CD4-positive, alpha-beta T cell treated with Interleukin-4 for 1 hour (primary cell): ENCODE data around the gene NOS1.

ENCODE experiments used
- DNase-seq, 2 donors: peaks; one replicate each; pipeline ENCODE4 v3.0.0-alpha.2; 2020 to 2022

Gene NOS1

DNA sequence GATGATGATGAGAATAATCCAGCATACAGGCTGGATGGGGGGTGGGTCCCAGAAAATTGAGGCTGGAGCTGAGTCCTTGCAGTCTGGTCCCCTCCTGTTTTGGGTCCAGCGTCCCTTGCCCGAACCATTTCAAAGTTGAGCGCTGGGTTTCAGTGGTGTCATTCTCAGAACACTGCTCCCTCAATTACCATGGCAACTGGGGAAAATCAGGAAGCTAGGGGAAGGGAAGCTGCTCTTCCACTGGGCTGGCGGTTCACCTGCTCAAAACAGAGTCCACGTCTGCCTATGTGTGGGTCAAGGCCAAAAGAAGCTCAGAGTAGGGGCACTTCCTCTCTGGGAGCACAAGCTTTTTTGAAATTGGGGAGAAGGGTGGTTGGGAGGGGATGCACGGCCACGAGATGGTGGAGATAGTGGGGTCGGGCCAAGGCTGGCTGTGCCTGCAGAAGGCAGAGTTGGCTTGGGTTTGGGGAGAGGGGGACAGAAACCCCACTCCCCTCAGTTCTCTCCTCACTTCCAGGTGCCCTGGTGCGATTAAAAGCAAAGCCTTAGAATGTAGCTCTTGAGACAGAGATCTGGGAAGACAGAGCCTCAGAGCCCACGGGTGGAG lies 1.7 kb upstream of the NOS1 start:
- DNase-seq = no peak

DNA sequence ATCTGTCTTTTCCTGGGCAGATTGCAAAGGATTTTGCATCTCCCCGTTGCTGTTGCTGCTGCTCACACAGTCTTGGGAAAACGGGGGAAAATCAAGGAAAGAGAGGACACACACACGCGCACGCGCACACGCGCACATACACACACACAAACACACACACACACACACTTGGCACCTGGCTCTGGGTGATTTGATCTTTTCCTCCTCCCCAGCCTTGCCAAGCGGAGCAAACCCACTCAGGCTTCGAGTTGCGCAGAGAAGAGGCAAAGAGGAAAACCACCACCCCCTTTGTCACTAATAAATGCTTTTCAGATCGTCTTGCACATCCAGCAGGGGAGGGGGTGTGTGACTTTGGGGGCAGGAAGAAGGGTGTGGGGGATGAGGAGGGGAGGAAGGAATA lies 965 bp upstream of the NOS1 start:
- no peak for DNase-seq

DNA sequence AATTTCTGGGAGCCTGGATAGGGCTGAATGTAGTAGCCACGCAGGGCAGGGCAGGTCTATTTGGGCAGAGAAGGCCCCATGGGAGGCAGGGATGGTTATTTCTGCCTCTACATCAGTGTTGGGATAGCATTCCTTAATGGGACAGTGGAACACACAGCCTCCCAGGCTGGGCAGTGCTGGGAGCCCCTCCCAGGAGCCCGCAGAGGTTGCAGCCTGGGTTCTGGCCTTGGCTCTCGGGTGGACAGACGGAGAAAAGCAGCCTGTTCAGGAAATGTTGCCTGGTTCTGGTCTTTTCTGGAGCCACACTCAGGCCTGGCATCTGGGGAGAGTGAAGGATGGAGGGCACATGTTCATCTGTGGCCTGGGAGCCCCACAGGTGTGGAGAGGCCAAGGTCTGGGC lies 479 bp upstream of the NOS1 start:
- DNase-seq = no peak

DNA sequence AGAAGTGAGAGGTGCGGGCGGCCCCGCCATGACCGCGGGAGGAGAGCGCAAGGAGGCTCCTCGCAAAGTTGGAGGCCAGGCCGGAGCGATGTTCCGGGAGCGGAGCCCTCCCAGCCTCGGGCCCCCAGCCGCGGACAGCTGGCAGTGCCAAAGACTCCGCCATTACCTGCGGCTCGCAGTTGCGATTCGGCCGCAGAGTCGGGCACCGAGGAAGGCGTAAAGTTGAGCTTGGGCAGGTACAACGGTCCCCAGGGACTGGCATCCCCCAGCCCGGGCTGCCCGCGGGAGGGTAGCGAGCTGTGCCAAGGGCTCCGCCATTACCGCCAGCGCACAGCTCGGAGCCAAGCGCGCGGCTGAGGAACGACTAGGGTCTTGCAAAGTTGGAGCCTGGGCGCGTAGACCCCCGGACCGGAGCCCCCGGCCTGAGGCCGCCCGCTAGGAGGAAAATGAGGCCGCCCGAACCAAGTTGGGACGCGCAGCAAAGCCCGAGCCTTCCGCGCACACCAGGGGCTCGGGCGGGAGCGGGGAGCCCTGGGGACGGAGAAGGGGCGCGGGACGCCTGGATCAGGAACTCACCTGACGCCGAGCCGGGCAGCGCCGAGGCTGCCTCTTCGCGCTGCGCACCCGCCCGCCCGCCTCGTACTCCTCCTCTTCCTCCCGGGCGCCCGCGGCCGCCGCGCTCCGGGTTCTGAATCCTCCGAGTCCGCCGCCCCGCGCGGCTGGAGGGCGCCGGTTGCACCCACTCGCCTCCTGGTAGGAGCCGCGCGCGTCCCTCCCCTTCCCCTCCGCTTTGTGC lies 677 bp downstream of the NOS1 start:
- DNase-seq = no peak

GRCh38 chr12:117360222-117360550 lies 1.2 kb downstream of the NOS1 start:
- DNase-seq = no peak

GRCh38 chr12:117359029-117359845 lies 2.2 kb downstream of the NOS1 start:
- no peak for DNase-seq

GRCh38 chr12:117356048-117356447 lies 5.4 kb downstream of the NOS1 start:
- no peak for DNase-seq

GRCh38 chr12:117352883-117353282 lies 8.5 kb downstream of the NOS1 start:
- no peak for DNase-seq

DNA sequence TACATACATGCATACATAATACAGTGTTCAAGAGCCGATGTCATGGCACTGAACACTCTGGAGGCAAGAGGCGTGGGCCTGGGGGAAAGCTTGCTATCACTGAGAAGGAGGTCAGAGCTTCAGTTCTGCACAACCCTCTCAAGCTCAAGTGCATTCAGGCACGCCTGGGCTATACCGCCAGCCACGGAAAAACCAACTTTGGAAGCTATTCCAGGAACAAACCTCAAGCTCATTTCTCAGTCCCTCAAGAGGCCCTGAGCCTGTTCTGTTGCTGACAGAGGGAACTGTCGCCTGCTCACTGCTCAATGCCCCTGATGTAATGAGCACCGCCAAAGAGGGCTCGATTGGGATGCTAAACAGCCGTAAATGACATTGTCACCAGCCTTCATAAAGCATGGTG lies 9.2 kb downstream of the NOS1 start:
- DNase-seq = no peak

- DNase-seq = no peak
Measured at GRCh38 chr12:117350140-117350539, 11.3 kb downstream of the NOS1 start.

DNA sequence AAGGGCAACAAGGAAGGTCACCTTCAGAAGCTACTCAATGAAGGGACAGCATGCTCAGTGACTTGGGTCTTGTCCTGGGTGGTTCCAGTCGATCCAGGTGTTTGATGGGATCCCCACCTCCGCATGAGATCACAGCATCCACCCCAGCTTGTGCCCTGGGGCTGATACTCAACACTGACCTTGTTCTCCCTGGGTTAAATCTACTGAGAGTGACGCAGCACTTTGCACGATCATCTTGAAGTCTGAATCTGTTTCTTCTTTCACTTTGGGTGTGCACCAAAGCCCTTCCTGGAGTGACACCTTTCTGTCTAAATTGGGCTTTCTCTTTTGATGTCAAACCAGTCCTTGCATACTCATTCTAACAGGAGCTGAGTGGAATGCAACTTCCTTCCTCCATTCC lies 13.8 kb downstream of the NOS1 start:
- no peak for DNase-seq

DNA sequence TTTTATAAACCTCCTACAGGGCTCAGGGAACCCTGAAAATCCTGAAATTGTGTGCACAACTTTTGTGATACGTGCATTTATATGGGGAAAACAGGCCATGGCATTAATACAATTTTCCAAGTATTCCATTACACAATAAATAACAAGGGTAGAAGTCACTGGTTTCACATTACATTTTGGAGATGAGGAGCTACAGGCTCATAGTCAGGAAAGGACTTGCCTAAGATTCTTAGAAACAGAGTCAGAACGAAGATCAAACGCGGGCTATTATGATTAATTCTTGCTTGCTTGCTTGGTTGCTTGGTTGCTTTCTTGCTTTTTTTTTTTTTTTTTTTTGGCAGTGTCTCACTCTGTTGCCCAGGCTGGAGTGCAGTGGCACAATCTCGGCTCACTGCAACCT lies 16.7 kb downstream of the NOS1 start:
- no peak for DNase-seq

DNA sequence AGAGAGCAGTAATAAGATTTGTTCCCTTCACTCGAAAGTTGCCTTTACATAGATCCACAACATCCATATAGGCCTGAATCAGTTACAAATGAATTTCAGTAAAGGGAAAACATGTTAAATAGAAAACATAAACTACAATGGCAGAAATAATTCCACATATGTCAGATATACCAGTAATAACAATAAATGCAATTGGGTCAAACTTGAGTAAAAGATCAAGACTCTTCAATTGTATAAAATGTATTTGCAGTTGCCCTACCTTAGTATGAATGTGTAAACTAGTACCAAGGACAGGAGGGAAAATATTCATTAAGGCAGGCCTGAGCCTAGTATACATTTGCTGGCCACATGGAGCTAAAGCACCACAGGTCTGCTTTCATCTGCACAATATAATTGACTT lies 17.6 kb downstream of the NOS1 start:
- no peak for DNase-seq

DNA sequence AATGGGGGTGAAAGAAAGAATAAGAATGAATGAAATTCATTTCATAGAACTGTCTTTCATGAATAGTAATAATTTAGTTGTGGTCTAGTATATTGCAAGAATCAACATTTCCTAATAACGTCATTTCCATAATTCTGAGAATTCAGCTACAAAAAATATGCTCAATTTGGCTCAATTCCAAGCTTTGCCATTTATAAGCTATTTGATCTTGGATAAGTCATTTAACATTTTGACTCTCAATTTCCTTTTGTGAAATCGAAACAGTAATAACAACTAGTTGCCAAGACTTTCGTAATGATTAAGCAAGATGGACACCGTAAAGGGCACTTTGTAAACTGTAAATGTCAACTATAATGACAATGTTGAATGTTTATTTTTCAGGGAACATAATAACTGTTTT lies 18.1 kb downstream of the NOS1 start:
- DNase-seq = no peak

DNA sequence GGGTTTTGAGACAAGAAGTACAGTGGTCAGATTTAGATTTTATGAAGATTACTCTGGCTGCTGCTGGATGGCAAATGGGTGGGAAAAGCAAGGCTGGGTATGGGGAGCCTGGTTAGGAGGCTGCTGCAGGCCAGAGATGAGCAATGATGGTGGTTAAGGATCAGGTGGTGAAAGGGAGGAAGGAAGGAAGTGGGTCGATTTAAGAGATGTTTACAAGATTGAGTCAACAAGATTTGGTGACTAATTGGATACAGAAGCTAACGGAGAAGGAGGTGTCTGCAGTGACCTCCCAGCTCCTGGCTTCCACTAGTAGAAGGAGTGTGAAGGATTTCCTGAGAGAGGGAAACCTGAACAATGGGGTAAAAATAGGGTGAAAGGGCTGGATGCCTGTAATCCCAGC lies 18.7 kb downstream of the NOS1 start:
- no peak for DNase-seq

DNA sequence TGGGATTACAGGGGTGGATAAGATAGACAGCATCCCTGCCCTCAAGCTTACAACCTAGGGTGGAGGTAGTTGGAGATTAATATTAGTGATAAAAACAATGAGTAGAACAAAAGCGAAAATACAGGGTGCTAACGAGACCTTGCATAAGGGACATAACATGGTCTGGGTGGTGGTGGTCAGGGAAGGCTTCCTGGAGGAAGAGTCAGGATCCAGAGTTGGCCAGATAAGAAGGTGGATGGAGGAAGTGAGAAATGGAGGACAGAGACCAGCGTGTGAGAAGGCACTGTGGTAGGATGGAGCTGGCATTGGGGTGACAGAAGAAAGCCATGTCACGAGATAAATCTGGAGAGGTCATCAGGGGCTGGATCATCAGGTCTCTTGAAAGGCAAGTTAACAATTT lies 19.2 kb downstream of the NOS1 start:
- no peak for DNase-seq

DNA sequence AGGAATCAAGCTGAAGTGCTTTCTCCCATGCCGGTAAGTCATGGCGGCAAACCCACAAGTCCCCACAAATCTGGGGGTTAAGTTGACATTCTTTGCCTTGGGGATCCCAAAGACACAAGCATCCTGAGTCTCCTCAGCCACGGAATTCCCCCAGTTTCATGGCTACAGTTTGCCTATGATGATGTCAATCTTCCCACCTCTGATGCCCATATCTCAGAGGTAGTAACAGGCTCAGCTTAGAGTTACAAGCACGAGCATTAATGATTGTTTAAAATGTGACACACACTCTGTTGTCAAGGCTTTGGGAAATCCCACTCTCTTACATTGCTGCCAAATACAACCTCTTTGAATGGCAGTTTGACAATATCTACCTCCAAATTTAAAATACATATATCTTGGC lies 22.3 kb downstream of the NOS1 start:
- DNase-seq = no peak

DNA sequence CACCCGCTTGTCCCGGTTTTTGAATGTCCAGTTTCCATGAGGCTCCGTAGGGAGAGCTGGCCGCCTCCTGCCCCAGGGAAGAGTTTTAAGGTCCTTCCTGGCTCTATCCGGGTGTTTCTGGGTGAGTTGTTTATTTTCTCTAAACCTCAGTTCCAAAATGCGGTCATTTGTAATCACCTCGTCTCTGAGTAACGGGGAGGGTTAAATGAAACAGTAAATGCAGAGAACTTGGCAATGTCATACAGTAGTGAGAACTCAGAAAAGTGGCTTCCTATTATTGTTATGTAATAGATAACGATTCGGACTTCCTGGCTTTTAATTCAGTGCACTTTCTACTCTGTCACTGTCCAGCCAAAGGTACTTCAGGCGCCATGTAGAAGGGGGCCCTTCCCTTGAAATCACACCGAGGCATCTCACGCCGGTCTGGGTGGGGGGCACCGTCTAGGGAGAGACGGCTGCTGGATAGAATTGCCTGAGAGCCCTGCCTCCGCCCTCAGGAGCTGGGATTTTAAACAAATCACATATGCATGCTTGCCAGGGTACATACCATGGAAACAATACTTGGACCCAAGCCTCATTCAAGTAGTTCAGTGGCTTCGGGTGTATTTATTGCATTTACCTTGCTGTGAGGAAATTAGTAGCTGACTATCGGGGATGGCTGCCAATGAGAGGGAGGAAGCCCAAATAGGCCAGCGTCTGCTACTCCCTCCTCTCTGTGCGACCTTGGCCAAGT lies 26.4 kb downstream of the NOS1 start:
- no peak for DNase-seq

DNA sequence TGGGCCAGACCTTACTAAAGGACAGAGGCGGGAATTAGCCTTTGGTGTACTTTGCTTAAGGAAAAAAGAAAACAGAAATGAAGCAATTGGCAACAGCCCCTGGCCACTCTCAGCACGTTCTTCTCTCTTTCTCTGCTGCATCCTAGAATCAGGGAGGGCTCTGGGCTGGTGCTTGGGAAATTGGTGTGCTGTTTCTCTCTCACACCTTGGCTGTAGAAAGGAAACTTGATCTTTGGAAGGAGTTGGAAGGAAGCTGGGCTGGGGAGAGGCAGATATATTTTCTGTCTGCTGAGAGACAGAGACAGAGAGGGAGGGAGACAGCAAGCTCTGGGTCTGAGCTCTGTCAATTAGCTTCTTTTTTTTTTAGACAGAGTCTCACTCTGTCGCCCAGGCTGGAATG lies 27.4 kb downstream of the NOS1 start:
- DNase-seq = no peak

DNA sequence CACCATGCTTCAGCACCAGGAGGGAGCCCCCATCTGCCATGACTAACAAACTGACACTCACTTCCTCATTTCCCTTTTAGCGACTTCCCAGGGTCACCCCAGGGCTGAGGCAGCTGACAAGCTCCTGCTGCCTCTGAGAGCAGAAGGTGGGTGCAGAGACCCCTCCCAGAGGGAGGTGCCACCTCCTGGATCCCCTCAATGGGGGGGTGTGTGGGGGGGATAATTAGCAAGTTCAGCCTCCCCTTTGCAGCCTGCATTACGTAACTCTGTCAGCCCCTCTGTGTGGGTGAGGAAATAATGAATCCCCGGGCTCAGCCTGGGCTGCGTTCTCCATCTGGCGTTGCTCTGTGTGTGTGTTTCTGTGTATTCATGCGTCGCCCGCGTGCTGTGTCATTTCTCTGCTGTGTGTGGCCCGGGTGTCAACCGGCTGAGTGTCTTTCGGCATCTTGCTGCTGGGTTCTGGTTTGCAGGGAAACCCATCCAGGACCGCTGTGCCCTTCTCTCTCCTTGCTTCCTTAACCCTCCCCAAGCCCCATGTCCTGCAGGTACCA lies 28.0 kb downstream of the NOS1 start:
- no peak for DNase-seq

DNA sequence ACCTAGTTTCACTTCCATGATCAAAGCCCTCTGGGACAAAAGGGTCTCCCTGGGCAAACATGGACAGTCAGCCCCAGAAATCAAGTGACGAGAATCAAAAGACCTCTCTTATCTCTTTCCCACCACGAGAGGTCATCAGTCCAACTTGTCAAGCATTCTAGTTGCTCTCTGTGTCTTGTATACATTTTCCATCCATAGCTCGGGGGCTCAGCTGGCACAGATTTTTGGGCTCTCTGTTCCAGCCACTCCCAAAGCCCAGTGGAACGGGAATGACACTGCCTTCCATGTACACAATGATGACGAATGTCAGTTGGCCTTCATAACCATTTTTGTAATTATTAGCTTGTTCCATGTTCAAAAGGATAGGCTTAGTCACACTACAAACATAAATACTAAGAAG lies 29.7 kb downstream of the NOS1 start:
- no peak for DNase-seq

- DNase-seq = no peak
Measured at GRCh38 chr12:117330441-117331113, 30.8 kb downstream of the NOS1 start.

DNA sequence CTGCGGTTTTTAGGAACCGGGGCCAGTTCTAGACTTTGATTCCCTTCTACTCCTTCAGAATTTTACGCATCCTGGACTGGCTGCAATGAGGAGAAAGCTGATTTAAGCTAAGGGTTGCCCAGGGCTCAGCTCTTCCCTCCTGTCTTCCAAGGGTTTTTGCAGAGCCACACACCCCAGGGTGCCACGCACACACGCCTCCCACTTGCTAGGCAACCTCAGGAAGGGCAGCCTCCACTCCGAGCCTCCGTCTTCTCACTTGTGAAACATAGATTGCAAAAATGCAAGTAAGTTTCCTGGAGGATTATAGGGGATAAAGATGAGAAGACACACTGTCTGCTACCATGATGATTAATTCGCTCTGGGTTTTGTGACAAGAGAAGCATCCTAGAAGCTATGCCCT lies 31.7 kb downstream of the NOS1 start:
- no peak for DNase-seq
